ENCODE measurements around the gene HTR1A. TPM values are rescaled to one million over a fixed set of nuclear protein-coding genes. Genes with fewer than 3 reads are reported as not detected.

The HTR1A gene
- total and polyA plus RNA-seq, 4 donors = 0.99 to 6.4 (median 3.8) TPM

DNA sequence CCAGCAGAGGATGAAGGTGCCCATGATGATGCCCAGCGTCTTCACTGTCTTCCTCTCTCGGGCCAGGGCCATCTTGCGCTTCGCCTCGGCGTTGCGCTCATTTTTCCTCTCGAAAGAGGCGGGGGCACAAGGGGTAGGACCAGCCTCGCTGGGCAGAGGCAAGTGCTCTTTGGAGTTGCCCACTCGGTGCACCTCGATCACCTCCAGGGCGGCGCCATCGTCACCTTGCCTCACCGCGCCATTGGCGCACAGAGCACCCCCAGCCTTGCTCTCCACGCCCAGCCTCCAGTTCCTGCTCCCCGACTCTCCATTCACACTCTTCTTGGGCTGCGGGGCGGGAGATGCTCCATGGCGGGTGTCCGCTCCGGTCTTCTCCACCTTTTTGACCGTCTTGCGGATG, 1.6 kb downstream of the HTR1A start:
- Histone ChIP-seq H3K4me3 (ENCODE audit: low read depth, low read length) (peak overlapping the region; percentile 35), H3K9me3 (ENCODE audit: control insufficient read depth, insufficient read depth, low read length) (no peaks in the 10 kb centered on the region), H3K4me1 (ENCODE audit: control insufficient read depth, insufficient read depth, low read length) (peaks cover 32% of the 10 kb centered on the region), H3K27ac (ENCODE audit: low read depth, low read length) (no peak overlapping the region), H3K27me3 (ENCODE audit: control insufficient read depth, insufficient read depth, low read length) (peaks cover 33% of the 10 kb centered on the region), H3K36me3 (ENCODE audit: control insufficient read depth, insufficient read depth, low read length) (no peaks in the 10 kb centered on the region)
- 5% methylated on average over 27 of the region's 27 CpGs for WGBS (ENCODE audit: insufficient coverage)
- DNase-seq (ENCODE audit: low read depth in 4 of 6, low spot score in 6 of 6) = no peak

DNA sequence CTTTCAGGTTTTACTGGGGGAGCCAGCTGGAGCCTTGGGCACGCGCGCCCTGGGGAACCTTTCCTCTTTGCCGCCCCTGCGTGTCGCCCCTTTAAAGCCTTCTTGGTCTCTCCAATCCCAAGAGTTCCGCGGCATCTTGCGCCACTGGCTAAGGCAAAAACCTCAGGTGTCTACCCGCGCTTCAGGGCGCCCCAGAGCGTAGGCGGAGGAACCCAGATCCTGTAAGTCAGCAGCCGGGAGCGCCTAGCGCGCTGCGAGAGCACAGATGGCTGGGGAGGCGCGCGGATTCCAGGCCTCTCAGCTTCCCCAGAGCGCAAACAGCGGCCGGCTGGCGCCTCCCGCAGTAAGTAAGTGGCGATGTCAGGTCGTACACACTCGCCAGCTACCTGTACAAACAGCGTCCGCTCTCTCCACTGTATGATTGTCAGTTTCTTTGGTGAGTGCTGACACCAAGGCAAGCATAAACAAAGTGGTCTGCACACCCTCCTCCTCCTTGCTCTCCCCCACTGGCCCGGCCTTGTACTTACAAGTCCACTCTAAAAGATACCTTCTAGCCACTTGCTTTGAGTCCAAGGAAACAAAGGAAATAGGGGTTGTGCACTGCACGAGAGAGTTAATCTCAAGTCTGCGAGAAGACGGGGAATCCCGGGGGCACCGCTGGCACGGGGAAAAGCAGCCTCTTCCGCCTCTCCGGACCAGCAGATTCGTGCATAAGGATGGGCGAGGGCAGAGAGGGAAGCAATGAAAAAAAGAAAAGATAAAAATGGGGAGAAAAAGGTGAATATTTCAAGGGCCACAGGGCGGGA, 2.9 kb downstream of the HTR1A start:
- Histone ChIP-seq H3K27ac (ENCODE audit: low read depth, low read length) (no peak overlapping the region), H3K36me3 (ENCODE audit: control insufficient read depth, insufficient read depth, low read length) (no peaks in the 10 kb centered on the region), H3K4me3 (ENCODE audit: low read depth, low read length) (peak overlapping the region; percentile 35), H3K4me1 (ENCODE audit: control insufficient read depth, insufficient read depth, low read length) (peaks cover 32% of the 10 kb centered on the region), H3K9me3 (ENCODE audit: control insufficient read depth, insufficient read depth, low read length) (no peaks in the 10 kb centered on the region), H3K27me3 (ENCODE audit: control insufficient read depth, insufficient read depth, low read length) (peaks cover 33% of the 10 kb centered on the region)
- WGBS (ENCODE audit: insufficient coverage) = under 1% methylated on average over 42 of the region's 44 CpGs
- peak in 4 of 6 donors; percentile 45 to 96 (median 72) for DNase-seq (ENCODE audit: low read depth in 4 of 6, low spot score in 6 of 6)

DNA sequence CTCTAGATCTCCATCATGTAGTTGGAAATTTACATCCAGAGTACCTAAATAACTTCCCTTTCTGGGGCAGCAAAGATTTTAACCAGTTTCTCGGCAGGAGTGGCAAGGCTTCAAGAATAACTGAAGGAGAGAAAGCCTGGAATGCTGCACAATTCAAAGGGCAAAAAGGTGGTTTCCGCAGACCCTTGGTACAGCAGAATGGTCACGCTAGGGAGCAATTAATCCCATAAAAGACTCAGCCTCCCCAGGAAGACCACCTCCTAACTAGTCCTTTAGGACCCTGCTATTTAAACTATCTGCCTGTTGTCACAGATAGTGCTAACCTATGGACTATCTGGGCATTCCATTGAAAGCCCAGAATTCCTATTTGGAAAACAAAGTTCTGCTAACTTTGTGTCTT, 3.6 kb downstream of the HTR1A start:
- Histone ChIP-seq H3K36me3 (ENCODE audit: control insufficient read depth, insufficient read depth, low read length) (no peaks in the 10 kb centered on the region), H3K9me3 (ENCODE audit: control insufficient read depth, insufficient read depth, low read length) (no peaks in the 10 kb centered on the region), H3K4me1 (ENCODE audit: control insufficient read depth, insufficient read depth, low read length) (peaks cover 32% of the 10 kb centered on the region), H3K27ac (ENCODE audit: low read depth, low read length) (no peak overlapping the region), H3K27me3 (ENCODE audit: control insufficient read depth, insufficient read depth, low read length) (peaks cover 33% of the 10 kb centered on the region), H3K4me3 (ENCODE audit: low read depth, low read length) (peak overlapping the region; percentile 35)
- 25% methylated on average over 1 of the region's 3 CpGs for WGBS (ENCODE audit: insufficient coverage)
- no peak for DNase-seq (ENCODE audit: low read depth in 4 of 6, low spot score in 6 of 6)

DNA sequence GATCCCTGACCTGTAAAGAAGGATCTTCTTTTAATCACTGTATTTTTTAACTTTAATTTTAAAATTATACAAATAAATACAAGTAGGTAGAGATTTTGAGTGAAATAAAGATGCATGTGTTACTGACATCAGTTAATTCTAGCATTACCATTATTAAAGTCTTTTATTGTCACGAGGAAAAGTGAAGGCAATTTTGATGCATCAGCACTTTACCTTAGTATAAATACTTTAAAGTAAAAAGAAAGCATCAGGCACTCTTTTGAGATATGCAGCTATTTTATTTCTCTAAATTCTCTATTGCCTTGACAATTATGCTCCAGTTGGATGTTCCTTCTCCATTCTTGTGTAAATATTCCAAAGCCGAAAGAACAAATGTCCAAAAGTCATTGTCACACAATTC, 4.6 kb downstream of the HTR1A start:
- no peak overlapping the region for H3K4me3 ChIP-seq (ENCODE audit: low read depth, low read length)
- peaks cover 31% of the 10 kb centered on the region for H3K4me1 ChIP-seq (ENCODE audit: control insufficient read depth, insufficient read depth, low read length)
- H3K9me3 ChIP-seq (ENCODE audit: control insufficient read depth, insufficient read depth, low read length) = no peaks in the 10 kb centered on the region
- H3K27me3 ChIP-seq (ENCODE audit: control insufficient read depth, insufficient read depth, low read length) = peaks cover 33% of the 10 kb centered on the region
- no peak for DNase-seq (ENCODE audit: low read depth in 4 of 6, low spot score in 6 of 6)
- no peak overlapping the region for H3K27ac ChIP-seq (ENCODE audit: low read depth, low read length)
- H3K36me3 ChIP-seq (ENCODE audit: control insufficient read depth, insufficient read depth, low read length) = no peaks in the 10 kb centered on the region
- no CpG with 5 or more reads among the region's 2 CpGs for WGBS (ENCODE audit: insufficient coverage)

DNA sequence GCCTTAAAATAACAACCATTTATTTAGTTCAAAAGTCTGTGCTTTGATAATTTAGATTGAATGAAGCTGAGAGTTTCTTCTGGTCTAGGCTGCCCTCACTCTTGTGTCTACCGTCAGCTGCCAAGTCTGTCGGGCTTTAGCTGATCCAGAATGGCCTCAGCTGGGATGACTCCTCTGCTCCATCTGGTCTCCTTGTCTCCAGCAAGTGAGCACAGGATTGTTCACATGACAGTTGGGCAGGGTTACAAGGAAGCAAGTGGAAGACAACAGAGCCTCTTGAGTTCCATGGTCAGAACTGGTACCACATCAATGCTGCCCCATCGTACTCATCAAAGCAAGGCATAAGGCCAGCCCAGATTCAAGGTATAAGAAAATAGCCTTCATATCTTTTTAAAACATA, 9.0 kb downstream of the HTR1A start:
- Histone ChIP-seq H3K27me3 (ENCODE audit: control insufficient read depth, insufficient read depth, low read length) (no peaks in the 10 kb centered on the region), H3K4me1 (ENCODE audit: control insufficient read depth, insufficient read depth, low read length) (no peaks in the 10 kb centered on the region), H3K4me3 (ENCODE audit: low read depth, low read length) (no peak overlapping the region), H3K36me3 (ENCODE audit: control insufficient read depth, insufficient read depth, low read length) (no peaks in the 10 kb centered on the region), H3K27ac (ENCODE audit: low read depth, low read length) (no peak overlapping the region), H3K9me3 (ENCODE audit: control insufficient read depth, insufficient read depth, low read length) (no peaks in the 10 kb centered on the region)
- peak in 1 of 6 donors; percentile 34 for DNase-seq (ENCODE audit: low read depth in 4 of 6, low spot score in 6 of 6)
- 94% methylated on average over 2 of the region's 3 CpGs for WGBS (ENCODE audit: insufficient coverage)

DNA sequence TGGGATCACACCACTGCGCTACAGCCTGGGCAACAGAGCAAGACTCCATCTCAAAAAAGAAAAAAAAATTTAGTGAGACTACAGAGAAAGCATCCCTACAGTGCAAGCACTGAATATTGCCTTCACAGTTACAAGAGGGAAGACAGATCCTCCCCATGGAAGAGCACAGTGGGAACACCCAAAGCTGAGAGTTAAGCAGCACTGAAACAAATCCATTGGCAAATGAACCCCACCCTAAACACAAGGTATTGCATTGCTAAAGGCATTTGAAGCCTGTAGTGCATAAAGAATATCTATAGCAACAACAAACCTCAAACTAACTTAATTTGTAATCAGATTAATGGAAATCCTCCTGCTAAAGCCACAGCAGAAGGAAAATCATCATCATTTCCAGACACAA, 27.1 kb downstream of the HTR1A start:
- Histone ChIP-seq H3K9me3 (ENCODE audit: control insufficient read depth, insufficient read depth, low read length) (no peaks in the 10 kb centered on the region), H3K4me1 (ENCODE audit: control insufficient read depth, insufficient read depth, low read length) (no peaks in the 10 kb centered on the region), H3K4me3 (ENCODE audit: low read depth, low read length) (no peak overlapping the region), H3K27ac (ENCODE audit: low read depth, low read length) (no peak overlapping the region), H3K27me3 (ENCODE audit: control insufficient read depth, insufficient read depth, low read length) (no peaks in the 10 kb centered on the region), H3K36me3 (ENCODE audit: control insufficient read depth, insufficient read depth, low read length) (no peaks in the 10 kb centered on the region)
- WGBS (ENCODE audit: insufficient coverage) = no CpG with 5 or more reads among the region's 1 CpG
- DNase-seq (ENCODE audit: low read depth in 4 of 6, low spot score in 6 of 6) = no peak

DNA sequence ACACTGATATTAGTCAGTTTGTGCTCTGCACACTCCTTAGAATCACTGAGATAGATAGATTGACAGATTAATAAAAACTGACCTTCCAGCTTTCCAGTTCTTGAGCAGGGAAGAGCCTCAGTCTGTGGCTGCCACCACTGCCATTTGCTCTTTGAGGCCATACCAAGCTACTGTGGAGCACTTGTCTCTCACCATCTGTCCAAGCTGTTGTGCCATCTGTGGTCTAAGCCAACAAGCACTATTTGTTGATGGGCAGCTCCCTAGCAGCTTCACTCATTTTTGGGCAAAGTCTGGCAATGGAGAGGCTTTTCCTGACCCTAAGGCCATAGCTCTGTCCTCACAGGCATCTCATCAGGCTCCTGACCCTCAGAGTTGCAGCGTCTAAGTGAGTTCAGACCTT, 30.4 kb downstream of the HTR1A start:
- DNase-seq (ENCODE audit: low read depth in 4 of 6, low spot score in 6 of 6) = peak in 2 of 6 donors; percentile 28 to 55
- no peak overlapping the region for H3K4me3 ChIP-seq (ENCODE audit: low read depth, low read length)
- no peak overlapping the region for H3K27ac ChIP-seq (ENCODE audit: low read depth, low read length)
- 86% methylated on average over 1 of the region's 1 CpG for WGBS (ENCODE audit: insufficient coverage)
- H3K4me1 ChIP-seq (ENCODE audit: control insufficient read depth, insufficient read depth, low read length) = no peaks in the 10 kb centered on the region
- H3K9me3 ChIP-seq (ENCODE audit: control insufficient read depth, insufficient read depth, low read length) = no peaks in the 10 kb centered on the region
- H3K27me3 ChIP-seq (ENCODE audit: control insufficient read depth, insufficient read depth, low read length) = no peaks in the 10 kb centered on the region
- H3K36me3 ChIP-seq (ENCODE audit: control insufficient read depth, insufficient read depth, low read length) = no peaks in the 10 kb centered on the region

DNA sequence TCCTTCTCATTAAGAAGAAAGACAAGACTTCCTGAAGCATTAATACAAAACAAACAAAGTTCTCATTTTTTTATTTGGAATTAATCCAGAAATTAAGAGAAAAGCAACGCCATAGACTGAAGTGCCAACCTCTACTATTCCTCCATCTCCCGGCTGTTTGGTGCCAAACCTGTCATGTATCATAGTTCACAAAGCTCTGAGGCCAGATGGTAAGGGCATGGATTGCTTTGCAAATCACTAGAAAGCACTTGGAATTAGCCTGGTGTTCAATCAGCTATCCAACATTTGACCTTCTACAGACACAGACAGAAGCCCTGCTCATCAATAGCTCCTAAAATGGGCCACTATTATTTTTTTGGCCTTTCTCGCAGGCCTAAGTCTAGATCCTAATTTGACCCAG, 33.8 kb downstream of the HTR1A start:
- H3K27ac ChIP-seq (ENCODE audit: low read depth, low read length) = no peak overlapping the region
- DNase-seq (ENCODE audit: low read depth in 4 of 6, low spot score in 6 of 6) = peak in 1 of 6 donors; percentile 44
- 67% methylated on average over 2 of the region's 3 CpGs for WGBS (ENCODE audit: insufficient coverage)
- H3K36me3 ChIP-seq (ENCODE audit: control insufficient read depth, insufficient read depth, low read length) = no peaks in the 10 kb centered on the region
- H3K27me3 ChIP-seq (ENCODE audit: control insufficient read depth, insufficient read depth, low read length) = no peaks in the 10 kb centered on the region
- no peaks in the 10 kb centered on the region for H3K4me1 ChIP-seq (ENCODE audit: control insufficient read depth, insufficient read depth, low read length)
- no peak overlapping the region for H3K4me3 ChIP-seq (ENCODE audit: low read depth, low read length)
- no peaks in the 10 kb centered on the region for H3K9me3 ChIP-seq (ENCODE audit: control insufficient read depth, insufficient read depth, low read length)

DNA sequence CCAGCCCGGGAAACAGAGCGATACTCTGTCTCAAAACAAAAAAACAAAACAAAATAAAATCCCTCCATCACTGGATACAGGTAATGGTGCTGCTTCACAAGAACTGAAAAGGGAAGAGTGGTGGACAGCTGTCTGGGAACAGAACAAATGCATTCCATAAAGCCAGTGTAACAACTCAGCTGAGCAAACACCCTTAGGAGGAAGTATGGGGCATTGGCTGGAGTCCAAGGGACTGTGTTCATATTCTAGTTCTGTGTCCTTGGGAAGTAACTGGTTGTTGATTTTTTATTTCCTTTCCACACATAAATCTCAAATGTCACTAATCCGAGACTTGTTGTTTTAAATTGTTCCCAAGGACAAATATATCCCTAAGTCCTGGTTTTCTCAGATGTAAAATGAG, 38.3 kb downstream of the HTR1A start:
- H3K27me3 ChIP-seq (ENCODE audit: control insufficient read depth, insufficient read depth, low read length) = no peaks in the 10 kb centered on the region
- H3K9me3 ChIP-seq (ENCODE audit: control insufficient read depth, insufficient read depth, low read length) = no peaks in the 10 kb centered on the region
- H3K36me3 ChIP-seq (ENCODE audit: control insufficient read depth, insufficient read depth, low read length) = no peaks in the 10 kb centered on the region
- no peak for DNase-seq (ENCODE audit: low read depth in 4 of 6, low spot score in 6 of 6)
- WGBS (ENCODE audit: insufficient coverage) = no CpG with 5 or more reads among the region's 3 CpGs
- H3K4me1 ChIP-seq (ENCODE audit: control insufficient read depth, insufficient read depth, low read length) = no peaks in the 10 kb centered on the region
- H3K4me3 ChIP-seq (ENCODE audit: low read depth, low read length) = no peak overlapping the region
- no peak overlapping the region for H3K27ac ChIP-seq (ENCODE audit: low read depth, low read length)

DNA sequence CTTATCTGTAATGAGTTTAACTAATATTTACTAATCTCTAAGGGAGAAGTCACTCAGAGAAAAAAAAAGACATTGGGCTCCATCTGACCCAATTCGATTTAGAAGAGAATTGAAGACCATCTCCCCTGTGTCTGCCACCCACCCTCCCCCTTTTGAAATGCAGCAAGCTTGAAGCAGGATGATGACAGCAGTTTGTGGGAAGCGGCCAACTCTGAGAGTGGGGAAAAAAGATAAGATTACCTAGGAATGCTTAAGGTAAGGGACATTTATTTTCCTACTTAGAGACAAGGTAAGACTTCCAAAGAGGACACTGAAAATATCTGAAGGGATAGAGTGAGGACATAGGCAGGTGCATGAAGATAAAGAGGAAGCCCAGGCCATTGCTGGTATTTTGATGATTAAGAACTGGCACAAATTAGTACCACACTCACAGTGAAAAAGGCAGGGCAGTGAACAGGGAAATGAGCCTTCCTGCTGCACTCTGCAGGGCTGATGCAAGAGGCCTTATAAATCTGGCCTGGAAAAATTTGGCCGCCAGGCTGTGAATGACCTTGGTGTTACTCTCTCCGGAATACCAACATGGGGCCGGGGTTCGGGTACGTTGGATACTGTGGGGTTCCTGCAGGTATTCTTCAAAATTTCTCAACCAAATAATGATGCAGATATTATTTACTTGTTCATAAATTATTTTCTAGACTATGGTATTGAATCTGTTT, 42.3 kb downstream of the HTR1A start:
- WGBS (ENCODE audit: insufficient coverage) = 80% methylated on average over 1 of the region's 7 CpGs
- no peaks in the 10 kb centered on the region for H3K36me3 ChIP-seq (ENCODE audit: control insufficient read depth, insufficient read depth, low read length)
- no peak for DNase-seq (ENCODE audit: low read depth in 4 of 6, low spot score in 6 of 6)
- H3K4me3 ChIP-seq (ENCODE audit: low read depth, low read length) = no peak overlapping the region
- H3K27me3 ChIP-seq (ENCODE audit: control insufficient read depth, insufficient read depth, low read length) = no peaks in the 10 kb centered on the region
- H3K9me3 ChIP-seq (ENCODE audit: control insufficient read depth, insufficient read depth, low read length) = no peaks in the 10 kb centered on the region
- no peaks in the 10 kb centered on the region for H3K4me1 ChIP-seq (ENCODE audit: control insufficient read depth, insufficient read depth, low read length)
- no peak overlapping the region for H3K27ac ChIP-seq (ENCODE audit: low read depth, low read length)
